ENCODE data around the gene PRAF2. TPM values are rescaled to one million over a fixed set of nuclear protein-coding genes. Genes with fewer than 3 reads are reported as not detected.

The PRAF2 gene
- total and polyA plus RNA-seq, 2 of the 13 experiments (the other 11 are each of a cell fraction or from before 2014, with no cell fraction given), result 0.33 to 2.6 TPM

DNA sequence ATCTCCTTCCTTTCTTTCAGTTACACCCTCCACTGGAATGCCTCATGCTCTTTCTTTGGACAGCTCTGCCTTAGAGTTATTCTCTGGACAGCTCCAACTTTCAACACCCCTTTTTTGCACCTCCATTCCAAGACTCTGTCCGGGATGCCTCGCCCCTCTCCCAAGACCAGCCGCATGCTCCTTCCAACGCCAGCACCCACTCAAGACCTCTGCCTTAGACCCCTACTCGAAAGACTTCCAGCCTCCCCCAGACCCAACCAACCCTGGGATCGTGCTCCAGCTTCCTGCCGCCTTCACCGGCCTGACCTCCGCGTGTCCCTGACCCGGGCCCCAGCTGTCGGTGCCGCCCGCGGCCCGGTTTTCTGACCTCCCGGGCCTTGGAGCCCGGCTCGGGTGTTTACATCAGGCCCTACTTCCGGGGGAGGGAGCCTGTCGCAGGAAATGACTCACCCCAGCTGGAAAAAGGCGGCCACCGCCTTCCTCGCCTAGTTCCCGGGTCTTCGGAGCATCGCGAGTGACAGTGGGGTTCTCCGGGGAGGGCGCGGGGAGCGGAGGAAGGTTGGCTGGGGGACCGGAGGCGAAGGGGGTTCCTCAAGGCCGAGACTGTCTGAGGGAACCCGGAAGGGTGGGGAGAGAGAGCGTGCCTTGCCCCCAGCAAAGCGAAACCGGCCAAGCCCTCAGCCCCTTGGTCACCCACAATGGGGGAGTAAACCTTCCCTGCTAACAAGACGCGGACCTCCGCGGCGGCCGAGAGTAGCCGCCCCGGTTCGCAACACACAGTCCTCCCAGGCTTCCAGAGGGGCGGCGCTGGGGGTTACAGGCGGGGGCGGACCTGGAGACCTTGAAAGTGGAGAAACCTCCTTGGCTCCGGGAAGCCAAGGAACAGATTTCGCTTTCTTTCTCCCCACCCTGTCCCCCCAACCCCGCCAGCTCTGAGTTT, 6.0 kb upstream of the PRAF2 start, which contains the start of gene WDR45 (continued):
- TF ChIP-seq MXD4 (CRISPR knock-in tag; IDR thresholded peaks at IDR 0.05), result no peak
- TF ChIP-seq ARNT2 (CRISPR knock-in tag; IDR thresholded peaks at IDR 0.05; ENCODE audit: low read depth), result no peak
- TF ChIP-seq POLR2AphosphoS2 (IDR thresholded peaks at IDR 0.05; ENCODE audit: low read depth, low read length), result no peak
- no peak for TF ChIP-seq RAD21 (CRISPR knock-in tag; IDR thresholded peaks at IDR 0.05)
- no peak for TF ChIP-seq RBAK (CRISPR knock-in tag; IDR thresholded peaks at IDR 0.05)
- TF ChIP-seq, protein P1, sequence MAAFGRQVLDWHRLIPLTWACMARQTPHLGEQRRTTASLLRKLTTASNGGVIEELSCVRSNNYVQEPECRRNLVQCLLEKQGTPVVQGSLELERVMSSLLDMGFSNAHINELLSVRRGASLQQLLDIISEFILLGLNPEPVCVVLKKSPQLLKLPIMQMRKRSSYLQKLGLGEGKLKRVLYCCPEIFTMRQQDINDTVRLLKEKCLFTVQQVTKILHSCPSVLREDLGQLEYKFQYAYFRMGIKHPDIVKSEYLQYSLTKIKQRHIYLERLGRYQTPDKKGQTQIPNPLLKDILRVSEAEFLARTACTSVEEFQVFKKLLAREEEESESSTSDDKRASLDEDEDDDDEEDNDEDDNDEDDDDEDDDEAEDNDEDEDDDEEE (CRISPR knock-in tag; IDR thresholded peaks at IDR 0.05), result 0 out of 2 replicates have a peak, but pooled peaks have one; percentile 45
- no peak for TF ChIP-seq ISX (CRISPR knock-in tag; conservative IDR thresholded peaks at IDR 0.05)
- TF ChIP-seq, protein P2, sequence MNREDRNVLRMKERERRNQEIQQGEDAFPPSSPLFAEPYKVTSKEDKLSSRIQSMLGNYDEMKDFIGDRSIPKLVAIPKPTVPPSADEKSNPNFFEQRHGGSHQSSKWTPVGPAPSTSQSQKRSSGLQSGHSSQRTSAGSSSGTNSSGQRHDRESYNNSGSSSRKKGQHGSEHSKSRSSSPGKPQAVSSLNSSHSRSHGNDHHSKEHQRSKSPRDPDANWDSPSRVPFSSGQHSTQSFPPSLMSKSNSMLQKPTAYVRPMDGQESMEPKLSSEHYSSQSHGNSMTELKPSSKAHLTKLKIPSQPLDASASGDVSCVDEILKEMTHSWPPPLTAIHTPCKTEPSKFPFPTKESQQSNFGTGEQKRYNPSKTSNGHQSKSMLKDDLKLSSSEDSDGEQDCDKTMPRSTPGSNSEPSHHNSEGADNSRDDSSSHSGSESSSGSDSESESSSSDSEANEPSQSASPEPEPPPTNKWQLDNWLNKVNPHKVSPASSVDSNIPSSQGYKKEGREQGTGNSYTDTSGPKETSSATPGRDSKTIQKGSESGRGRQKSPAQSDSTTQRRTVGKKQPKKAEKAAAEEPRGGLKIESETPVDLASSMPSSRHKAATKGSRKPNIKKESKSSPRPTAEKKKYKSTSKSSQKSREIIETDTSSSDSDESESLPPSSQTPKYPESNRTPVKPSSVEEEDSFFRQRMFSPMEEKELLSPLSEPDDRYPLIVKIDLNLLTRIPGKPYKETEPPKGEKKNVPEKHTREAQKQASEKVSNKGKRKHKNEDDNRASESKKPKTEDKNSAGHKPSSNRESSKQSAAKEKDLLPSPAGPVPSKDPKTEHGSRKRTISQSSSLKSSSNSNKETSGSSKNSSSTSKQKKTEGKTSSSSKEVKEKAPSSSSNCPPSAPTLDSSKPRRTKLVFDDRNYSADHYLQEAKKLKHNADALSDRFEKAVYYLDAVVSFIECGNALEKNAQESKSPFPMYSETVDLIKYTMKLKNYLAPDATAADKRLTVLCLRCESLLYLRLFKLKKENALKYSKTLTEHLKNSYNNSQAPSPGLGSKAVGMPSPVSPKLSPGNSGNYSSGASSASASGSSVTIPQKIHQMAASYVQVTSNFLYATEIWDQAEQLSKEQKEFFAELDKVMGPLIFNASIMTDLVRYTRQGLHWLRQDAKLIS (CRISPR knock-in tag; IDR thresholded peaks at IDR 0.05), result no peak
- TF ChIP-seq NCOA2 (CRISPR knock-in tag; IDR thresholded peaks at IDR 0.05), result no peak
- TF ChIP-seq CREB1 (IDR thresholded peaks at IDR 0.05), result no peak
- TF ChIP-seq CREB1 (CRISPR knock-in tag; IDR thresholded peaks at IDR 0.05), result 0 out of 2 replicates have a peak, but pooled peaks have one; percentile 46
- TF ChIP-seq, protein P3, sequence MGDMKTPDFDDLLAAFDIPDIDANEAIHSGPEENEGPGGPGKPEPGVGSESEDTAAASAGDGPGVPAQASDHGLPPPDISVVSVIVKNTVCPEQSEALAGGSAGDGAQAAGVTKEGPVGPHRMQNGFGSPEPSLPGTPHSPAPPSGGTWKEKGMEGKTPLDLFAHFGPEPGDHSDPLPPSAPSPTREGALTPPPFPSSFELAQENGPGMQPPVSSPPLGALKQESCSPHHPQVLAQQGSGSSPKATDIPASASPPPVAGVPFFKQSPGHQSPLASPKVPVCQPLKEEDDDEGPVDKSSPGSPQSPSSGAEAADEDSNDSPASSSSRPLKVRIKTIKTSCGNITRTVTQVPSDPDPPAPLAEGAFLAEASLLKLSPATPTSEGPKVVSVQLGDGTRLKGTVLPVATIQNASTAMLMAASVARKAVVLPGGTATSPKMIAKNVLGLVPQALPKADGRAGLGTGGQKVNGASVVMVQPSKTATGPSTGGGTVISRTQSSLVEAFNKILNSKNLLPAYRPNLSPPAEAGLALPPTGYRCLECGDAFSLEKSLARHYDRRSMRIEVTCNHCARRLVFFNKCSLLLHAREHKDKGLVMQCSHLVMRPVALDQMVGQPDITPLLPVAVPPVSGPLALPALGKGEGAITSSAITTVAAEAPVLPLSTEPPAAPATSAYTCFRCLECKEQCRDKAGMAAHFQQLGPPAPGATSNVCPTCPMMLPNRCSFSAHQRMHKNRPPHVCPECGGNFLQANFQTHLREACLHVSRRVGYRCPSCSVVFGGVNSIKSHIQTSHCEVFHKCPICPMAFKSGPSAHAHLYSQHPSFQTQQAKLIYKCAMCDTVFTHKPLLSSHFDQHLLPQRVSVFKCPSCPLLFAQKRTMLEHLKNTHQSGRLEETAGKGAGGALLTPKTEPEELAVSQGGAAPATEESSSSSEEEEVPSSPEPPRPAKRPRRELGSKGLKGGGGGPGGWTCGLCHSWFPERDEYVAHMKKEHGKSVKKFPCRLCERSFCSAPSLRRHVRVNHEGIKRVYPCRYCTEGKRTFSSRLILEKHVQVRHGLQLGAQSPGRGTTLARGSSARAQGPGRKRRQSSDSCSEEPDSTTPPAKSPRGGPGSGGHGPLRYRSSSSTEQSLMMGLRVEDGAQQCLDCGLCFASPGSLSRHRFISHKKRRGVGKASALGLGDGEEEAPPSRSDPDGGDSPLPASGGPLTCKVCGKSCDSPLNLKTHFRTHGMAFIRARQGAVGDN (CRISPR knock-in tag; IDR thresholded peaks at IDR 0.05), result peak; percentile 94
- TF ChIP-seq ZSCAN29 (CRISPR knock-in tag; conservative IDR thresholded peaks at IDR 0.05), result no peak
- TF ChIP-seq ZNF652 (CRISPR knock-in tag; IDR thresholded peaks at IDR 0.05; ENCODE audit: borderline replicate concordance, low read depth), result no peak
- TF ChIP-seq, protein P4, sequence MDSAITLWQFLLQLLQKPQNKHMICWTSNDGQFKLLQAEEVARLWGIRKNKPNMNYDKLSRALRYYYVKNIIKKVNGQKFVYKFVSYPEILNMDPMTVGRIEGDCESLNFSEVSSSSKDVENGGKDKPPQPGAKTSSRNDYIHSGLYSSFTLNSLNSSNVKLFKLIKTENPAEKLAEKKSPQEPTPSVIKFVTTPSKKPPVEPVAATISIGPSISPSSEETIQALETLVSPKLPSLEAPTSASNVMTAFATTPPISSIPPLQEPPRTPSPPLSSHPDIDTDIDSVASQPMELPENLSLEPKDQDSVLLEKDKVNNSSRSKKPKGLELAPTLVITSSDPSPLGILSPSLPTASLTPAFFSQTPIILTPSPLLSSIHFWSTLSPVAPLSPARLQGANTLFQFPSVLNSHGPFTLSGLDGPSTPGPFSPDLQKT (CRISPR knock-in tag; IDR thresholded peaks at IDR 0.05; ENCODE audit: borderline replicate concordance), result no peak
- no peak for TF ChIP-seq ZNF660 (CRISPR knock-in tag; IDR thresholded peaks at IDR 0.05; ENCODE audit: borderline replicate concordance, low read depth)
- TF ChIP-seq GATA4 (IDR thresholded peaks at IDR 0.05; ENCODE audit: borderline replicate concordance, low read depth), result no peak
- no peak for TF ChIP-seq RARG (CRISPR knock-in tag; IDR thresholded peaks at IDR 0.05; ENCODE audit: low read depth)
- no peak for TF ChIP-seq CBX1 (IDR thresholded peaks at IDR 0.05; ENCODE audit: low read depth)
- no peak for TF ChIP-seq ZFP90 (CRISPR knock-in tag; IDR thresholded peaks at IDR 0.05; ENCODE audit: borderline replicate concordance)
